ENCODE measurements around the gene FBXW4. TPM values are rescaled to one million over a fixed set of nuclear protein-coding genes. Genes with fewer than 3 reads are reported as not detected.
A peak's percentile ranks its signal among the peaks of the same experiment; 100 is the strongest.

FBXW4 gene
- total and polyA plus RNA-seq, 9 of the 15 experiments (the other 6 are each of a cell fraction or from before 2014, with no cell fraction given) = 1.0 to 10.6 (median 5.4) TPM

DNA sequence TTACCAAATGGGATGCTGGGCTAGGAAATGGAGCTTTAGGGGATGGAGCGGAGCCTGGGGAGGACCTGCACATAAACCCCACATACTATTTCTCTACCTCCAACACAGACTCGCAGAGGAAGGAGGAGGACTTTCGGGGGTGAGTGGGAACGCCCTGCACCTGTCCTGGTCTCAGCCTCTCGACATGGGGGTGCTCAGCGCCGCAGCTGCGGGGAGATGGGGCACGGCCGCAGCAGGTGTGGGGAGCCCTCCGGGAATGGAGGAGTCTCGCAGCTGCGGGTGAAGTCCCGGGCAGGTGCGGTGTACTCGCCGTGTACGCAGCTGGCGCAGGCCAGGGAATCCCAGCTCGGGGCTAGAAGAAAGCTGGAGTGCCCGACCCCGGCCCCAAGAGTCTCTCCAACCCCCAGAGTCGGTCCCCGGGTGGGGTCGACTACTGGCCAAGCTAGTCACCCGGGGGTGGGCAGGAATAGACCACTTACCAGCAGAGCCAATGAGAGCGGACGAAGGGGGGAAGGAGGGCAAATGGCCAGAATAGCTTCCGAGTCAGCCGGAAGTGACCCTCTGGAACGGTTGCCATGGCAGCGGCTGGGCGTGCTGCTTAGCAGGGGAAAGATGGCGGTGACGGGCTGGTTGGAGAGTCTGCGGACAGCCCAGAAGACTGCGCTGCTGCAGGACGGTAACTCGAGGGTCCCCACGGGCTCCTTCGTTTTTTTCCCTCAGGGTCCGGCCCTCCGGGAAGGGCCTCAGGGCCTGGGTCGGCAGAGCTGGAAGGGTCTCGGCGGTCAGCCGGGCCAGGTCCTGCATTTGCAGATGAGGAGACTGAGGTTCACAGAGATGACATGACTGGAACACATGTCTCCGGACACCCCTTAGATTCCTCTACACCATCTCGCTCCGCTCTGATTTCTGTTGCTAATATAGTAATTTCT lies 107.0 kb downstream of the FBXW4 start, which contains the start of the genes DPCD and POLL (continued):
- no peak for TF ChIP-seq PBX2 (CRISPR knock-in tag; IDR thresholded peaks at IDR 0.05; ENCODE audit: low read depth)
- TF ChIP-seq PBX2 (tag; conservative IDR thresholded peaks at IDR 0.05; ENCODE audit: low read depth) = no peak
- peak; percentile 73 for TF ChIP-seq MTA2 (IDR thresholded peaks at IDR 0.05; ENCODE audit: low read depth)
- TF ChIP-seq L3MBTL2 (IDR thresholded peaks at IDR 0.05) = no peak
- no peak for TF ChIP-seq TBP (optimal IDR thresholded peaks at IDR 0.05; ENCODE audit: low read depth, low read length)
- TF ChIP-seq GABPB1 (CRISPR knock-in tag; IDR thresholded peaks at IDR 0.05) = peak; percentile 90
- no peak for TF ChIP-seq FUS (optimal IDR thresholded peaks at IDR 0.05; ENCODE audit: low read depth, low read length)
- TF ChIP-seq MCM5 (IDR thresholded peaks at IDR 0.05; ENCODE audit: low read depth) = no peak
- TF ChIP-seq RNF219 (CRISPR knock-in tag; IDR thresholded peaks at IDR 0.05) = no peak
- no peak for TF ChIP-seq NR2F6 (CRISPR knock-in tag; IDR thresholded peaks at IDR 0.05)
- no peak for TF ChIP-seq ZNF174 (CRISPR knock-in tag; IDR thresholded peaks at IDR 0.05)
- TF ChIP-seq PRDM10 (IDR thresholded peaks at IDR 0.05; ENCODE audit: partially characterized antibody) = peak; percentile 46
- no peak for TF ChIP-seq POLR3G (IDR thresholded peaks at IDR 0.05; ENCODE audit: extremely low read depth, insufficient read length, insufficient replicate concordance)
- no peak for TF ChIP-seq ZC3H11A (IDR thresholded peaks at IDR 0.05; ENCODE audit: low read depth, low read length)
- TF ChIP-seq CEBPG (CRISPR knock-in tag; IDR thresholded peaks at IDR 0.05) = no peak
- no peak for TF ChIP-seq CEBPG (tag; conservative IDR thresholded peaks at IDR 0.05 in 1 of 2, IDR thresholded peaks at IDR 0.05 in 1 of 2)
- peak; percentile 37; the same call in 1 of the 2 replicates for TF ChIP-seq ZFX (CRISPR knock-in tag; IDR thresholded peaks at IDR 0.05)
- no peak for TF ChIP-seq HBP1 (CRISPR knock-in tag; IDR thresholded peaks at IDR 0.05)

Data from K562 (cell line).